Neural progenitor cell (in vitro differentiated cells): ENCODE measurements around the gene AQP7.

Source experiments
- EZH2 ChIP-seq: fragments of 200-600 bp; sonication (generic); IDR thresholded peaks from 2 replicates; pipeline ENCODE4 v1.6.1; 2017; ENCODE audit warnings: antibody characterized with exemption, mild to moderate bottlenecking, moderate library complexity
- EZH2phosphoT487 ChIP-seq: fragments of 200-600 bp; sonication (generic); IDR thresholded peaks from 2 replicates; pipeline ENCODE4 v1.6.1; 2017; ENCODE audit warnings: antibody characterized with exemption
- TF ChIP-seq, protein P1 (sequence below): fragments of 200-600 bp; sonication (generic); IDR thresholded peaks from 2 replicates; pipeline ENCODE4 v1.5.1; 2017; ENCODE audit warnings: antibody characterized with exemption, mild to moderate bottlenecking

- TF ChIP-seq, protein P1, sequence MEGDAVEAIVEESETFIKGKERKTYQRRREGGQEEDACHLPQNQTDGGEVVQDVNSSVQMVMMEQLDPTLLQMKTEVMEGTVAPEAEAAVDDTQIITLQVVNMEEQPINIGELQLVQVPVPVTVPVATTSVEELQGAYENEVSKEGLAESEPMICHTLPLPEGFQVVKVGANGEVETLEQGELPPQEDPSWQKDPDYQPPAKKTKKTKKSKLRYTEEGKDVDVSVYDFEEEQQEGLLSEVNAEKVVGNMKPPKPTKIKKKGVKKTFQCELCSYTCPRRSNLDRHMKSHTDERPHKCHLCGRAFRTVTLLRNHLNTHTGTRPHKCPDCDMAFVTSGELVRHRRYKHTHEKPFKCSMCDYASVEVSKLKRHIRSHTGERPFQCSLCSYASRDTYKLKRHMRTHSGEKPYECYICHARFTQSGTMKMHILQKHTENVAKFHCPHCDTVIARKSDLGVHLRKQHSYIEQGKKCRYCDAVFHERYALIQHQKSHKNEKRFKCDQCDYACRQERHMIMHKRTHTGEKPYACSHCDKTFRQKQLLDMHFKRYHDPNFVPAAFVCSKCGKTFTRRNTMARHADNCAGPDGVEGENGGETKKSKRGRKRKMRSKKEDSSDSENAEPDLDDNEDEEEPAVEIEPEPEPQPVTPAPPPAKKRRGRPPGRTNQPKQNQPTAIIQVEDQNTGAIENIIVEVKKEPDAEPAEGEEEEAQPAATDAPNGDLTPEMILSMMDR: no peak
- no peak for TF ChIP-seq EZH2phosphoT487
- TF ChIP-seq EZH2: no peak
Measured at GRCh38 chr9:33433871-33434270, 31.5 kb upstream of the AQP7 start.
